Measurements from ENCODE around the gene SFTPD. TPM values are rescaled to one million over a fixed set of nuclear protein-coding genes. Genes with fewer than 3 reads are reported as not detected.
"Not testable (repeated sequence)": the region's sequence is repeated elsewhere in the genome, so short reads cannot be mapped to it uniquely, and the experiment has no call there.

The SFTPD gene
- total and polyA plus RNA-seq, 2 donors from 2014 or later, result 1.7 TPM

GRCh38 chr10:79926037-79926436 is 22.9 kb downstream of the SFTPD start:
- H3K27me3 ChIP-seq (ENCODE audit: control insufficient read depth, insufficient read depth, low read length), result no peaks in the 10 kb centered on the region
- no peak overlapping the region for H3K9ac ChIP-seq (ENCODE audit: low read length in 3 of 3)
- FAIRE-seq (no peak), DNase-seq (no peak)
- no peaks in the 10 kb centered on the region for H3K36me3 ChIP-seq (ENCODE audit: control insufficient read depth in 2 of 3, insufficient read depth in 3 of 3, low read length in 3 of 3)
- intact Hi-C loops (cut with DNase I), result no loop called here
- no peak overlapping the region for H3K4me3 ChIP-seq (ENCODE audit: low read length in 3 of 3)
- H3K27ac ChIP-seq (ENCODE audit: low read depth in 2 of 2, low read length in 2 of 2), result no peak overlapping the region
- peaks cover 0 to 2% (median 0%) of the 10 kb centered on the region in 3 donors for H3K4me1 ChIP-seq (ENCODE audit: control insufficient read depth in 2 of 3, insufficient read depth in 2 of 3, low read depth in 1 of 3, low read length in 3 of 3)
- TF ChIP-seq CTCF (IDR thresholded peaks at IDR 0.05; ENCODE audit: borderline replicate concordance, extremely low read depth, insufficient read depth), result no peak
- no peaks in the 10 kb centered on the region for H3K9me3 ChIP-seq (ENCODE audit: control insufficient read depth in 2 of 3, insufficient read depth in 1 of 3, low read length in 3 of 3)

GRCh38 chr10:79925614-79926013 is 23.3 kb downstream of the SFTPD start:
- Histone ChIP-seq H3K4me1 (ENCODE audit: control insufficient read depth in 2 of 3, insufficient read depth in 2 of 3, low read depth in 1 of 3, low read length in 3 of 3) (peaks cover 0 to 2% (median 0%) of the 10 kb centered on the region in 3 donors), H3K4me3 (ENCODE audit: low read length in 3 of 3) (no peak overlapping the region), H3K36me3 (ENCODE audit: control insufficient read depth in 2 of 3, insufficient read depth in 3 of 3, low read length in 3 of 3) (no peaks in the 10 kb centered on the region), H3K9ac (ENCODE audit: low read length in 3 of 3) (no peak overlapping the region), H3K9me3 (ENCODE audit: control insufficient read depth in 2 of 3, insufficient read depth in 1 of 3, low read length in 3 of 3) (no peaks in the 10 kb centered on the region), H3K27me3 (ENCODE audit: control insufficient read depth, insufficient read depth, low read length) (no peaks in the 10 kb centered on the region), H3K27ac (ENCODE audit: low read depth in 2 of 2, low read length in 2 of 2) (no peak overlapping the region)
- intact Hi-C loops (cut with DNase I), result no loop called here
- DNase-seq, result no peak
- no peak for TF ChIP-seq CTCF (IDR thresholded peaks at IDR 0.05; ENCODE audit: borderline replicate concordance, extremely low read depth, insufficient read depth)
- FAIRE-seq, result no peak

- no peaks in the 10 kb centered on the region for H3K27me3 ChIP-seq (ENCODE audit: control insufficient read depth, insufficient read depth, low read length)
- intact Hi-C loops (cut with DNase I), result no loop called here
- no peak for TF ChIP-seq CTCF (IDR thresholded peaks at IDR 0.05; ENCODE audit: borderline replicate concordance, extremely low read depth, insufficient read depth)
- no peak overlapping the region for H3K27ac ChIP-seq (ENCODE audit: low read depth in 2 of 2, low read length in 2 of 2)
- no peak for FAIRE-seq
- H3K9ac ChIP-seq (ENCODE audit: low read length in 3 of 3), result no peak overlapping the region
- DNase-seq, result no peak
- no peak overlapping the region for H3K4me3 ChIP-seq (ENCODE audit: low read length in 3 of 3)
- no peaks in the 10 kb centered on the region for H3K9me3 ChIP-seq (ENCODE audit: control insufficient read depth in 2 of 3, insufficient read depth in 1 of 3, low read length in 3 of 3)
- no peaks in the 10 kb centered on the region for H3K36me3 ChIP-seq (ENCODE audit: control insufficient read depth in 2 of 3, insufficient read depth in 3 of 3, low read length in 3 of 3)
- no peaks in the 10 kb centered on the region for H3K4me1 ChIP-seq (ENCODE audit: control insufficient read depth in 2 of 3, insufficient read depth in 2 of 3, low read depth in 1 of 3, low read length in 3 of 3)
These were observed 25.2 kb downstream of the SFTPD start for GRCh38 chr10:79923669-79924068.

GRCh38 chr10:79923145-79923544 is 25.8 kb downstream of the SFTPD start:
- Histone ChIP-seq H3K36me3 (ENCODE audit: control insufficient read depth in 2 of 3, insufficient read depth in 3 of 3, low read length in 3 of 3) (no peaks in the 10 kb centered on the region), H3K9me3 (ENCODE audit: control insufficient read depth in 2 of 3, insufficient read depth in 1 of 3, low read length in 3 of 3) (no peaks in the 10 kb centered on the region), H3K4me3 (ENCODE audit: low read length in 3 of 3) (no peak overlapping the region), H3K9ac (ENCODE audit: low read length in 3 of 3) (no peak overlapping the region), H3K27me3 (ENCODE audit: control insufficient read depth, insufficient read depth, low read length) (no peaks in the 10 kb centered on the region), H3K27ac (ENCODE audit: low read depth in 2 of 2, low read length in 2 of 2) (no peak overlapping the region), H3K4me1 (ENCODE audit: control insufficient read depth in 2 of 3, insufficient read depth in 2 of 3, low read depth in 1 of 3, low read length in 3 of 3) (no peaks in the 10 kb centered on the region)
- no peak for FAIRE-seq
- intact Hi-C loops (cut with DNase I), result no loop called here
- no peak for TF ChIP-seq CTCF (IDR thresholded peaks at IDR 0.05; ENCODE audit: borderline replicate concordance, extremely low read depth, insufficient read depth)
- DNase-seq, result no peak

GRCh38 chr10:79922011-79922412 is 26.9 kb downstream of the SFTPD start:
- H3K27me3 ChIP-seq (ENCODE audit: control insufficient read depth, insufficient read depth, low read length); H3K4me1 ChIP-seq (ENCODE audit: control insufficient read depth in 2 of 3, insufficient read depth in 2 of 3, low read depth in 1 of 3, low read length in 3 of 3); FAIRE-seq; H3K9ac ChIP-seq (ENCODE audit: low read length in 3 of 3); DNase-seq; H3K27ac ChIP-seq (ENCODE audit: low read depth in 2 of 2, low read length in 2 of 2); H3K9me3 ChIP-seq (ENCODE audit: control insufficient read depth in 2 of 3, insufficient read depth in 1 of 3, low read length in 3 of 3); intact Hi-C loops (cut with DNase I); H3K36me3 ChIP-seq (ENCODE audit: control insufficient read depth in 2 of 3, insufficient read depth in 3 of 3, low read length in 3 of 3); H3K4me3 ChIP-seq (ENCODE audit: low read length in 3 of 3): not testable (repeated sequence)

GRCh38 chr10:79915838-79916237 is 33.1 kb downstream of the SFTPD start:
- H3K4me3 ChIP-seq (ENCODE audit: low read length in 3 of 3); H3K27me3 ChIP-seq (ENCODE audit: control insufficient read depth, insufficient read depth, low read length); DNase-seq; H3K27ac ChIP-seq (ENCODE audit: low read depth in 2 of 2, low read length in 2 of 2); H3K9me3 ChIP-seq (ENCODE audit: control insufficient read depth in 2 of 3, insufficient read depth in 1 of 3, low read length in 3 of 3); intact Hi-C loops (cut with DNase I); H3K9ac ChIP-seq (ENCODE audit: low read length in 3 of 3); H3K4me1 ChIP-seq (ENCODE audit: control insufficient read depth in 2 of 3, insufficient read depth in 2 of 3, low read depth in 1 of 3, low read length in 3 of 3); FAIRE-seq; H3K36me3 ChIP-seq (ENCODE audit: control insufficient read depth in 2 of 3, insufficient read depth in 3 of 3, low read length in 3 of 3): not testable (repeated sequence)

Measured in kidney (tissue), 14 donors.